ENCODE measurements around the gene GJB2. TPM values are rescaled to one million over a fixed set of nuclear protein-coding genes. Genes with fewer than 3 reads are reported as not detected.

The GJB2 gene
- total RNA-seq, 1 donor from 2014 or later = 6.4 TPM

- intact Hi-C loops (cut with DNase I) = no loop called here
- ATAC-seq = no peak
- no peak for DNase-seq (ENCODE audit: low spot score)
Observed at GRCh38 chr13:20149762-20150161, 43.0 kb downstream of the GJB2 start.

- intact Hi-C loops (cut with DNase I) = no loop called here
- DNase-seq (ENCODE audit: low spot score) = no peak
- no peak for ATAC-seq
Observed at GRCh38 chr13:20148501-20149183, 44.1 kb downstream of the GJB2 start.

GRCh38 chr13:20146381-20146780 is 46.4 kb downstream of the GJB2 start:
- ATAC-seq = no peak
- DNase-seq (ENCODE audit: low spot score) = no peak
- intact Hi-C loops (cut with DNase I) = no loop called here

DNA sequence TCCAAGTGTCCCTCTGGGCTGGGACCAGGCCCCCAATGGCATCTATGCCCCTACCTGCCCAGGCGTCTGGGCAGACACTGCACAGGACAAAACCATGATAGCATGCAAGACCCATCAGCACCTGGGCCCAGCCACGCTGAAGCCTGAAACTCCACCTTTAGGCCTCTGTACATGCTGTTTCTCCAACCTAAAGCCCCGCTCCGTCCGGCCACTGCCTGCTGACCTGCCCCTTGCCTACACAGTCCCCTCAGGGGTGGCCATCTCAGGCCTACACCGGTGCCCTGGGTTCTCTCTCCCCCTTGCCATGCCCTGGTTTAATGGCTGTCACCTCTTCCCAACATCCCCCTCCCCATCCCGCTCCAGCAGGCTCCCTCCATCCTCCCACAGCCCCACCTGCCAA is 47.2 kb downstream of the GJB2 start:
- no peak for ATAC-seq
- no peak for DNase-seq (ENCODE audit: low spot score)
- intact Hi-C loops (cut with DNase I) = no loop called here

GRCh38 chr13:20144141-20144850 is 48.4 kb downstream of the GJB2 start:
- intact Hi-C loops (cut with DNase I) = no loop called here
- DNase-seq (ENCODE audit: low spot score) (no peak), ATAC-seq (no peak)

DNA sequence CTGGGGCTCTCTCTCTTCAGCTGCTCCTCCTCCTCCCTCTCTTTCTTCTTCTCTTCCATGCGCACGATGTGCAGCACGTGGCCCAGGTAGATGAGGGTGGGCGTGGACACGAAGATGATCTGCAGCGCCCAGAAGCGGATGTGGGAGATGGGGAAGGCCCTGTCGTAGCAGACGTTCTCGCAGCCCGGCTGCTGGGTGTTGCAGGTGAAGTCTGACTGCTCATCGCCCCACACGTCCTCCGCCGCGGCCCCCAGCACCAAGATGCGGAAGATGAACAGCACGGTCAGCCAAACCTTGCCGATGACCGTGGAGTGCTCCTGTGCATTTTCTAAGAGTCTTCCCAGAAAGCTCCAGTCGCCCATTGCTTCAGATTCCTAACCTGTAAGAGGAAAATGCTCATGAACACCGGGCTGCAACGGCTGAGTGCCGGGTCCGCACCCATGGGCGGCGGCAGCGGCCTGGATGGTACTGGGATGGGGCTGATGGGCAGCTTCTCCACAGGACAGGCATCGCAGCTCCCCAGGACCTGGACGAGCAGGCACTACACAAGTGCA is 49.7 kb downstream of the GJB2 start:
- ATAC-seq = no peak
- intact Hi-C loops (cut with DNase I) = no loop called here
- DNase-seq (ENCODE audit: low spot score) = no peak

- DNase-seq (ENCODE audit: low spot score) (no peak), ATAC-seq (no peak)
- intact Hi-C loops (cut with DNase I) = no loop called here
Observed at GRCh38 chr13:20142023-20142926, 50.5 kb downstream of the GJB2 start.

GRCh38 chr13:20141238-20142022 is 51.3 kb downstream of the GJB2 start:
- DNase-seq (ENCODE audit: low spot score) (no peak), ATAC-seq (no peak)
- intact Hi-C loops (cut with DNase I) = no loop called here

GRCh38 chr13:20140487-20140886 is 52.3 kb downstream of the GJB2 start:
- no peak for ATAC-seq
- DNase-seq (ENCODE audit: low spot score) = no peak
- intact Hi-C loops (cut with DNase I) = no loop called here

GRCh38 chr13:20137875-20138274 is 54.9 kb downstream of the GJB2 start:
- intact Hi-C loops (cut with DNase I) = no loop called here
- ATAC-seq (no peak), DNase-seq (ENCODE audit: low spot score) (no peak)

Other genes starting within 250 kb of the GJB2 start
- 125 TPM for gene ZMYM2, start 234.2 kb downstream of the GJB2 start, total RNA-seq
- gene GJA3, start 31.9 kb downstream of the GJB2 start, total RNA-seq = not detected
- not detected for gene GJB6, start 39.4 kb upstream of the GJB2 start, total RNA-seq